ENCODE measurements around the gene HABP4.

GRCh38 chr9:96522366-96522765 is 72.4 kb downstream of the HABP4 start:
- TF ChIP-seq, protein P1, sequence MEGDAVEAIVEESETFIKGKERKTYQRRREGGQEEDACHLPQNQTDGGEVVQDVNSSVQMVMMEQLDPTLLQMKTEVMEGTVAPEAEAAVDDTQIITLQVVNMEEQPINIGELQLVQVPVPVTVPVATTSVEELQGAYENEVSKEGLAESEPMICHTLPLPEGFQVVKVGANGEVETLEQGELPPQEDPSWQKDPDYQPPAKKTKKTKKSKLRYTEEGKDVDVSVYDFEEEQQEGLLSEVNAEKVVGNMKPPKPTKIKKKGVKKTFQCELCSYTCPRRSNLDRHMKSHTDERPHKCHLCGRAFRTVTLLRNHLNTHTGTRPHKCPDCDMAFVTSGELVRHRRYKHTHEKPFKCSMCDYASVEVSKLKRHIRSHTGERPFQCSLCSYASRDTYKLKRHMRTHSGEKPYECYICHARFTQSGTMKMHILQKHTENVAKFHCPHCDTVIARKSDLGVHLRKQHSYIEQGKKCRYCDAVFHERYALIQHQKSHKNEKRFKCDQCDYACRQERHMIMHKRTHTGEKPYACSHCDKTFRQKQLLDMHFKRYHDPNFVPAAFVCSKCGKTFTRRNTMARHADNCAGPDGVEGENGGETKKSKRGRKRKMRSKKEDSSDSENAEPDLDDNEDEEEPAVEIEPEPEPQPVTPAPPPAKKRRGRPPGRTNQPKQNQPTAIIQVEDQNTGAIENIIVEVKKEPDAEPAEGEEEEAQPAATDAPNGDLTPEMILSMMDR (IDR thresholded peaks at IDR 0.05 in 8 of 11, conservative IDR thresholded peaks at IDR 0.05 in 3 of 11) = no peak
- no peak for TF ChIP-seq POLR2A (IDR thresholded peaks at IDR 0.05)

Measured in spleen (tissue), 7 donors.